Adrenal gland (tissue), 12 donors: Measurements from ENCODE around the gene ADGRD2. TPM values are rescaled to one million over a fixed set of nuclear protein-coding genes. Genes with fewer than 3 reads are reported as not detected.

Source experiments
- DNase-seq, 7 donors: peaks; one replicate each; pipeline ENCODE4 v3.0.0-alpha.2; 2019 to 2020
- H3K27ac ChIP-seq, 5 donors: fragments of 200-600 bp; sonication (generic) in 4 of 5; 1 replicate in 3 of 5; 2 replicates in 2 of 5; pipeline versions ENCODE4 v1.5.1 to v1.8.0; 2016 to 2020; ENCODE audit warnings: mild to moderate bottlenecking in 1 of 5
- H3K27me3 ChIP-seq: fragments of 200-600 bp; 2 replicates; pipeline ENCODE4 v1.8.0; 2021
- H3K36me3 ChIP-seq, 2 donors: fragments of 200-600 bp; replicated peaks in 1 of 2; 1 replicate in 1 of 2; 2 replicates in 1 of 2; pipeline versions ENCODE4 v1.5.1 to v1.8.0; 2018 to 2022
- H3K4me1 ChIP-seq, 2 donors: fragments of 200-600 bp; replicated peaks in 1 of 2; 1 replicate in 1 of 2; 2 replicates in 1 of 2; pipeline versions ENCODE4 v1.5.1 to v1.8.0; 2018 to 2021
- H3K4me3 ChIP-seq, 4 donors: fragments of 200-600 bp; sonication (generic) in 3 of 4; one replicate each; pipeline ENCODE4 v1.5.1; 2016 to 2018
- H3K9me3 ChIP-seq, 3 donors: fragments of 200-600 bp; sonication (generic) in 1 of 3; replicated peaks in 1 of 3; 1 replicate in 2 of 3; 2 replicates in 1 of 3; pipeline versions ENCODE4 v1.5.1 to v1.8.0; 2016 to 2021
- CTCF ChIP-seq, 6 experiments: fragments of 450-650 bp in 4 of 6; fragments of 200-600 bp in 2 of 6; sonication (generic) in 1 of 6; IDR thresholded peaks; 1 replicate in 5 of 6; 2 replicates in 1 of 6; pipeline versions ENCODE4 v1.5.1 to v1.8.0; 2016 to 2021; ENCODE audit warnings: antibody characterized with exemption in 6 of 6, mild to moderate bottlenecking in 2 of 6, moderate library complexity in 1 of 6
- POLR2A ChIP-seq, 2 donors: fragments of 450-650 bp; IDR thresholded peaks; one replicate each; pipeline ENCODE4 v1.6.1; 2017; ENCODE audit warnings: antibody characterized with exemption in 2 of 2, mild to moderate bottlenecking in 2 of 2, moderate library complexity in 1 of 2
- WGBS, 4 donors: extraction: QIAGEN DNeasy Blood & Tissue Kit in 2 of 4; methylation state at CpG; one replicate each; pipeline versions ENCODE4 v1.1.5 to v1.1.7; 2013 to 2017; 5-methylcytosine and 5-hydroxymethylcytosine counted together
- intact Hi-C, 2 donors: fragments of 100-400 bp; cut with DNase I; formaldehyde crosslinking; loops; one replicate each; pipeline versions ENCODE4 v1.14.1 to v1.15.0; 2022 to 2023
- polyA plus RNA-seq, 3 donors: library from polyadenylated mRNA; stranded (reverse); fragments of 200-250 nt in 2 of 3; fragments of 350-450 nt in 1 of 3; fragmentation: Illumina TruSeq in 1 of 3; extraction: RNeasy Lipid Tissue Mini Kit (QIAGEN cat#74804) in 1 of 3; gene quantifications; one replicate each; pipeline ENCODE4 v1.2.3, GENCODE V29; 2013 to 2014
- total RNA-seq, 9 donors: library from RNA; depleted of rRNA in 4 of 9; stranded (reverse); fragments of >200 nt in 4 of 9; fragments of 120-200 nt in 1 of 9; fragmentation: NEBNext Ultra II Directional in 1 of 9; extraction: Animal tissue kit (Norgen Biotek cat#: 25700) in 1 of 9; gene quantifications; one replicate each; pipeline versions ENCODE4 v1.1.0 to v1.2.4, GENCODE V29; 2013 to 2023
- donor health status: healthy with polysubstance abuse.
- donor health status: Bipolar disorder and iron deficiency.
- donor health status: DM: yes; HTN: yes; CAD: no.
- donor health status: DM: no; HTN: no; CAD: no.
- donor health status: DM: no; HTN: no; CAD: no.
- donor health status: DM: yes; HTN: yes; CAD: no.

The ADGRD2 gene
- total and polyA plus RNA-seq, 12 donors = 0.16 to 4.4 (median 0.46) TPM; not detected in 4

- Histone ChIP-seq H3K27ac (no peak overlapping the region), H3K36me3 (no peaks in the 10 kb centered on the region), H3K4me3 (no peak overlapping the region), H3K27me3 (peaks cover 10% of the 10 kb centered on the region), H3K9me3 (no peaks in the 10 kb centered on the region), H3K4me1 (peaks cover 17% of the 10 kb centered on the region in 2 donors)
- WGBS, 4 donors = 88 to 94% (median 92%) methylated on average over 6 to 13 of the region's 13 CpGs
- peak in 2 of 7 donors; percentile 6 to 10 for DNase-seq
- no peak for TF ChIP-seq POLR2A (IDR thresholded peaks at IDR 0.05)
- no peak for TF ChIP-seq CTCF (IDR thresholded peaks at IDR 0.05)
- intact Hi-C loops = no loop called here
These were observed 685 bp upstream of the ADGRD2 start for GRCh38 chr9:124449381-124450151.

- no peak overlapping the region for H3K4me3 ChIP-seq
- H3K27ac ChIP-seq = no peak overlapping the region
- H3K36me3 ChIP-seq = no peaks in the 10 kb centered on the region
- WGBS, 4 donors = 57 to 66% (median 58%) methylated on average over 11 to 19 of the region's 19 CpGs
- no peaks in the 10 kb centered on the region for H3K9me3 ChIP-seq
- peaks cover 10% of the 10 kb centered on the region for H3K27me3 ChIP-seq
- TF ChIP-seq POLR2A (IDR thresholded peaks at IDR 0.05) (no peak), CTCF (IDR thresholded peaks at IDR 0.05) (no peak)
- no peak for DNase-seq
- peaks cover 17% of the 10 kb centered on the region in 2 donors for H3K4me1 ChIP-seq
- intact Hi-C loops = no loop called here
These were observed 845 bp downstream of the ADGRD2 start for GRCh38 chr9:124450931-124451661.

- Histone ChIP-seq H3K9me3 (no peaks in the 10 kb centered on the region), H3K27ac (no peak overlapping the region), H3K36me3 (no peaks in the 10 kb centered on the region), H3K4me3 (no peak overlapping the region), H3K4me1 (peaks cover 17% of the 10 kb centered on the region in 2 donors), H3K27me3 (peaks cover 10% of the 10 kb centered on the region)
- DNase-seq = peak in 2 of 7 donors; percentile 7 to 46
- 79 to 94% (median 82%) methylated on average over 8 to 19 of the region's 19 CpGs for WGBS, 4 donors
- TF ChIP-seq POLR2A (IDR thresholded peaks at IDR 0.05) (no peak), CTCF (IDR thresholded peaks at IDR 0.05) (no peak)
- intact Hi-C loops = no loop called here
These were observed 2.1 kb downstream of the ADGRD2 start for GRCh38 chr9:124452326-124452725.

- 29 to 64% (median 45%) methylated on average over 8 to 85 of the region's 85 CpGs for WGBS, 4 donors
- TF ChIP-seq CTCF (IDR thresholded peaks at IDR 0.05) = no peak
- no peak for TF ChIP-seq POLR2A (IDR thresholded peaks at IDR 0.05)
- H3K4me3 ChIP-seq = peak overlapping the region in 1 of 4 donors; percentile 32
- peaks cover 12% of the 10 kb centered on the region in 2 donors for H3K4me1 ChIP-seq
- H3K36me3 ChIP-seq = no peaks in the 10 kb centered on the region
- peaks cover 10% of the 10 kb centered on the region for H3K27me3 ChIP-seq
- no peak overlapping the region for H3K27ac ChIP-seq
- intact Hi-C loops = no loop called here
- DNase-seq = peak in 1 of 7 donors; percentile 31
- H3K9me3 ChIP-seq = no peaks in the 10 kb centered on the region
These were observed 2.8 kb downstream of the ADGRD2 start for GRCh38 chr9:124452841-124453585.
